Omental fat pad (tissue), 4 donors: ENCODE results near the gene C2CD4B. TPM values are rescaled to one million over a fixed set of nuclear protein-coding genes. Genes with fewer than 3 reads are reported as not detected.

ENCODE experiments used
- ATAC-seq: fragments of 150-250 bp; one replicate; pipeline ENCODE4 v1.9.1; 2016; ENCODE audit warnings: mild to moderate bottlenecking, moderate library complexity; ENCODE audit not compliant: low FRiP score
- DNase-seq: peaks from one replicate; pipeline ENCODE4 v3.0.0-alpha.2; 2019; ENCODE audit warnings: low spot score
- total RNA-seq, 4 donors: library from RNA; depleted of rRNA; stranded (reverse); fragments of >200 nt; gene quantifications; one replicate each; pipeline ENCODE4 v1.1.0, GENCODE V29; 2016
- TF ChIP-seq, protein P1 (sequence below), 3 donors: fragments of 450-650 bp; IDR thresholded peaks; one replicate each; pipeline ENCODE4 v1.5.1; 2016 to 2017; ENCODE audit warnings: antibody characterized with exemption in 3 of 3, mild to moderate bottlenecking in 3 of 3, moderate library complexity in 2 of 3

C2CD4B gene
- total RNA-seq, 4 donors from 2014 or later: 1.9 to 21.1 (median 15.3) TPM

DNA sequence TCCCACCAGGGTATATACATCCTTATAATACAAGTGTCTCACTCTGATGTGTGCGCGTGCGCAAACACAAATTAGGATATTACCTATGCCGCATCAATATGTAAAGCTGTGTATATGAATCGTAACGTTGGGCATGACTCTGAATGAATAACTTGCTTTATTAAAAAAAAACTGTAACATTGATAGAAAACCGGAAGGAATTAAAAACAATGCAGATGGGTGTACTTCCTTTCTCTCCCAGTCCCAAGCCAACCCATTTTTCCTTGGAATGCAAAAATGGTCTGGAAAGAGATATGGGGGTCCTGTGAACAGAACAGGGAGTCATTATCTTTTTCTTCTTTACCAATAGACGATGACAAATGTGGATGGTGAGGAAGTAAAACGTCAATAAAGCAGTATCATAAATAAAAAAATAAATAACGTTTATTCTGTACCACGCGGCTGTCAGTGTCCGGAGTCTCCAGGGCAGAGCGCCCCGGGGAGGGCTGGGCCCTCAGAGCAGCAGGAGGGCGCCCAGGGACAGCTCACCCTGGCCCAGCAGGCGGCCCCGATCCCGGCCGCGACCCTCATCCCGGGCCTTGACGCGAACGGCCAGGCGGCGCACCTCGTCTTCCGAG, 1.6 kb downstream of the C2CD4B start:
- TF ChIP-seq, protein P1, sequence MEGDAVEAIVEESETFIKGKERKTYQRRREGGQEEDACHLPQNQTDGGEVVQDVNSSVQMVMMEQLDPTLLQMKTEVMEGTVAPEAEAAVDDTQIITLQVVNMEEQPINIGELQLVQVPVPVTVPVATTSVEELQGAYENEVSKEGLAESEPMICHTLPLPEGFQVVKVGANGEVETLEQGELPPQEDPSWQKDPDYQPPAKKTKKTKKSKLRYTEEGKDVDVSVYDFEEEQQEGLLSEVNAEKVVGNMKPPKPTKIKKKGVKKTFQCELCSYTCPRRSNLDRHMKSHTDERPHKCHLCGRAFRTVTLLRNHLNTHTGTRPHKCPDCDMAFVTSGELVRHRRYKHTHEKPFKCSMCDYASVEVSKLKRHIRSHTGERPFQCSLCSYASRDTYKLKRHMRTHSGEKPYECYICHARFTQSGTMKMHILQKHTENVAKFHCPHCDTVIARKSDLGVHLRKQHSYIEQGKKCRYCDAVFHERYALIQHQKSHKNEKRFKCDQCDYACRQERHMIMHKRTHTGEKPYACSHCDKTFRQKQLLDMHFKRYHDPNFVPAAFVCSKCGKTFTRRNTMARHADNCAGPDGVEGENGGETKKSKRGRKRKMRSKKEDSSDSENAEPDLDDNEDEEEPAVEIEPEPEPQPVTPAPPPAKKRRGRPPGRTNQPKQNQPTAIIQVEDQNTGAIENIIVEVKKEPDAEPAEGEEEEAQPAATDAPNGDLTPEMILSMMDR (IDR thresholded peaks at IDR 0.05): no peak
- DNase-seq (no peak), ATAC-seq (no peak)

DNA sequence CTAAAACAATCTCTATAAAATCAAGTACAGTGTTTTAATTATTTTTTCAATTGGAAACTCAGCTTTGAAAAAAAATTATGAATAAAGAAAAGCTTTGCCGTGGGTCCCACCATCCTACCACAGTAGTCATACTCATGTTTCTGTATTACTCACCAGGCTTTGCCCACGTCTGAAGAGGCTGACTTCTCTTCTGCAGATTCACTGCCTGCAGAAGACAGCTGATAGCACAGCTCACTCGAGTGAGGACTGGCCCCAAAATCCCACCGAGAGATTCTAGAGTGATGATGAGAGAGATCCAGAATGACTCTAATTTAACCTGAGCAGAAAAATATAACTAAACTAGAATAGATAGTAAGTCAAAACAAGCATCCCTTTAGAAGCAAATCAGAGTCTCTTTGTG, 11.9 kb downstream of the C2CD4B start:
- TF ChIP-seq, protein P1 (IDR thresholded peaks at IDR 0.05): no peak
- no peak for ATAC-seq

DNA sequence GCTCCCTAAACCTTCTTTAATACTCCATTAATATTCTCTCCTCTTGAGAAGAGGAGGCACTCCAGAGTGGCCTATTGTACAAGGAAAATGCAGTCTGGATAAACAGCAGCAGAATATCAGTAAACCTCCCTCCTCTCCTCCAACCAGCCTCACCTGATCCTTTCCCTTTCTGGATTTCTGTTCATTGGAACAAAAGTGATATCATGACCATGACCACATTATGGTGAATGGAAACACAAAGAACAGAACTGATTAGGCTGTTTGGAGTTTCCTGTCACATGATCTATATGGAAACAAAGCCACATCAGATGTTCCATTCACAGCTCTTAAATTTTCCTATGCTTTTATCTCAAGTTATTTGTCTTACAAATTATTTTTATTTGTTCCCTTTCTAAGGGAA, 14.6 kb downstream of the C2CD4B start:
- TF ChIP-seq, protein P1 (IDR thresholded peaks at IDR 0.05): no peak
- no peak for ATAC-seq
- DNase-seq: no peak

More for the DNA sequence above, 11.9 kb downstream of the C2CD4B start:
- no peak for DNase-seq

DNA sequence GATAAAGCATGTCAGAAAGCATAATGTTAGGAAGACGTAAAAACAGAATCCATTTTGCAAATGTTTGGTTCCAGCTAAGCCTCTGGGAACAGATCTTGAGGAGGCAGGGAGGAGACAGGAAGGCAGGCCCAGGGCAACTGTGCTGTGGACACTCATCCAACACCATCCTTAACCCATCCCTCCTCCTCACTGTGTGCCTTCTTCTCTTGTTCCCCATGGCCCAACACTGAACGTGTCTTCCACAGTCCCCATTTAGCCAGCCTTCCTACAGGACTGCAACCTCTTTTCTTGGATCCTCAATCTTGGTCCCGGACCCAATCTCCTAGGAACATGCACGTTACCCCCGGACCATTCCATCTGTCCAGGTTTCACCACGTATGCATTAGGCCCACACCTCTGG, 15.4 kb downstream of the C2CD4B start:
- TF ChIP-seq, protein P1 (IDR thresholded peaks at IDR 0.05): no peak
- ATAC-seq (no peak), DNase-seq (no peak)

DNA sequence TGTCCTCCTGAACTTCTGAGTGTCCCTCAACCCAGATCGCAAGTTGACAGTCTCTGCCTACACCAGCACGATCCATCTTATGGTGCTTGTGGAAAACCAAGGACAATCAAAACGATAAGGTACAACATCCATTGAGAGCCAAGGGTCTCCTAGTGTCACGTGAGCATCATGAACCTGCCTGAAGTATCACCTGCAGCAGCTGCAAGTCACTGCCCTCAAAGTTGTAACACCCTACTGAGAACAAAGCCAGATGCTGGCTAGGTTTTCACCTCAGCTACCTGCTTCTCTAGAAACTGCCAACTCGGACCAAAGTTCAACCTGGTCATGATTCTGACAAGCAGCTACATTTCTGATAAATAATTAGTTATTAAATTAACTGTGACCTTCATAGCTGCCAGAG, 17.5 kb downstream of the C2CD4B start:
- no peak for ATAC-seq
- TF ChIP-seq, protein P1 (IDR thresholded peaks at IDR 0.05): no peak
- DNase-seq: no peak

DNA sequence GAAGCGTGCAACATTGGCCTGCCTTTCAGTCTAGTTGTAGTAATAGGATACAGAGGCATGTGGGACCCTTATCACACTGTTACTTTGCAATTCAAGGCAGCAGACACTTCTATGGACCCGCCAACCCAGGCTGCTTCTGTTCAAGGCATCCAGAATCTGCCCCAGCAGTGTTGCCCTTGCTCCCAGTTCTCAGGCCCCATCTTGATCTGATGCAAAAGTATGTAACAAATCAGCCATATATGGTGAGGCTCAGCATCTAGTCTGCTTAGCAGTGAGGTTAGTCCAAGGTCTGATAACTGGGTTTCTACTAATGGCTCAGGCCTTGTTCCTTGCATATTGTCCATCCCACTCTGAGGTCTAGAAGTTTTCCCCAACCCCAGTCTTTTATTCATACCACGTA, 17.9 kb downstream of the C2CD4B start:
- ATAC-seq (no peak), DNase-seq (no peak)
- TF ChIP-seq, protein P1 (IDR thresholded peaks at IDR 0.05): no peak

DNA sequence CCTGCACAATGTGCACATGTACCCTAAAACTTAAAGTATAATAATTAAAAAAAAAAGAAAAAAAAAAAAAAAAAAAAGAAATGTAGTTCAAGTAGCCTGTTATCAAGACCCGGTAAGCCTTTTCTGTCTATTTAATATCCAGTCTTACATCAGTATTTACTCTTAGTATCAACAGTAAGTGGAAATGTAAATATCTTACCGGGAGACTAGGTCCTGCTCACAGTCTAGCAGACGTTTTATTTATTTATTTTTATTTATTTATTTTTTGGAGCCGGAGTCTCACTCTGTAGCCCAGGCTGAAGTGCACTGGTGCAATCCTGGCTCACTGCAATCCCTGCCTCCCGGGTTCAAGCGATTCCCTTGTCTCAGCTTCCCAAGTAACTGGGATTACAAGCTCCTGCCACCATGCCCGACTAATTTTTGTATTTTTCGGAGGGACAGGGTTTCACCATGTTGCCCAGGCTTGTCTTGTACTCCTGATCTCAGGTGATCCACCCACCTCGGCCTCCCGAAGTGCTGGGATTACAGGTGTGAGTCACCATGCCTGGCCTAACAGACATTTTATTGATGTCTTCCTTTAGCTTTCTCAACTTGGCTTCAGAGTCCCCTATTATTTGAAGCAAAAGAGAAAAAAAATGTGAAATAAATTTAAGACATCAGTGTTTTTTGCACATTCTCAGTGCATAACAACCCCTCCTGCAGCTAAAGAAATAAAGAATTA, 19.9 kb downstream of the C2CD4B start:
- ATAC-seq (no peak), DNase-seq (no peak)
- TF ChIP-seq, protein P1 (IDR thresholded peaks at IDR 0.05): no peak
